Inflammatory macrophage (primary cell): ENCODE results near the gene STAG1.
"Not testable (repeated sequence)": the region's sequence is repeated elsewhere in the genome, so short reads cannot be mapped to it uniquely, and the experiment has no call there.

Experiments used
- DNase-seq, 2 donors: peaks; one replicate each; pipeline ENCODE4 v3.0.0-alpha.2; 2020 to 2022

The STAG1 gene

GRCh38 chr3:136643380-136643779, 108.8 kb downstream of the STAG1 start:
- not testable (repeated sequence) for DNase-seq

GRCh38 chr3:136642711-136643110, 109.5 kb downstream of the STAG1 start:
- DNase-seq, result no peak

GRCh38 chr3:136639069-136639468, 113.1 kb downstream of the STAG1 start:
- no peak for DNase-seq

GRCh38 chr3:136637176-136637575, 115.0 kb downstream of the STAG1 start:
- DNase-seq, result no peak

GRCh38 chr3:136634821-136635220, 117.4 kb downstream of the STAG1 start:
- DNase-seq, result no peak

- DNase-seq, result no peak
Measured at GRCh38 chr3:136632625-136633081, 119.5 kb downstream of the STAG1 start.

- no peak for DNase-seq
Measured at GRCh38 chr3:136631424-136631823, 120.8 kb downstream of the STAG1 start.

GRCh38 chr3:136630915-136631314, 121.3 kb downstream of the STAG1 start:
- no peak for DNase-seq

GRCh38 chr3:136626493-136626892, 125.7 kb downstream of the STAG1 start:
- peak; percentile 17 to 79 for DNase-seq

- no peak for DNase-seq
Measured at GRCh38 chr3:136624894-136625815, 127.0 kb downstream of the STAG1 start.

GRCh38 chr3:136624371-136624770, 127.8 kb downstream of the STAG1 start:
- peak; percentile 58 to 64 for DNase-seq

GRCh38 chr3:136621628-136622027, 130.6 kb downstream of the STAG1 start:
- DNase-seq, result no peak

GRCh38 chr3:136620436-136620835, 131.7 kb downstream of the STAG1 start:
- peak; percentile 10 to 69 for DNase-seq

- not testable (repeated sequence) for DNase-seq
Measured at GRCh38 chr3:136617969-136618525, 134.1 kb downstream of the STAG1 start.

GRCh38 chr3:136617198-136617597, 135.0 kb downstream of the STAG1 start:
- DNase-seq, result peak; percentile 28 to 52

GRCh38 chr3:136612512-136612911, 139.7 kb downstream of the STAG1 start:
- no peak for DNase-seq

GRCh38 chr3:136606990-136607389, 145.2 kb downstream of the STAG1 start:
- no peak for DNase-seq

- peak in 1 of 2 donors; percentile 16 for DNase-seq
Measured at GRCh38 chr3:136606216-136606615, 146.0 kb downstream of the STAG1 start.

- DNase-seq, result no peak
Measured at GRCh38 chr3:136604961-136605360, 147.2 kb downstream of the STAG1 start.

- no peak for DNase-seq
Measured at GRCh38 chr3:136602818-136603217, 149.4 kb downstream of the STAG1 start.

- DNase-seq, result peak; percentile 75 to 90
Measured at GRCh38 chr3:136595913-136596697, 156.1 kb downstream of the STAG1 start.

GRCh38 chr3:136586580-136586979, 165.6 kb downstream of the STAG1 start:
- no peak for DNase-seq

GRCh38 chr3:136584728-136585127, 167.4 kb downstream of the STAG1 start:
- DNase-seq, result no peak
